ENCODE measurements around the gene ZKSCAN7.

- TF ChIP-seq CTCF (IDR thresholded peaks at IDR 0.05) (no peak), POLR2AphosphoS5 (IDR thresholded peaks at IDR 0.05) (no peak)
Measured at GRCh38 chr3:44562147-44562546, 7.2 kb downstream of the ZKSCAN7 start.
